GM19193 (cell line): Measurements from ENCODE around the gene ANKRD52.

Source experiments
- POLR2A ChIP-seq: IDR thresholded peaks from 4 replicates; pipeline ENCODE4 v1.6.1; 2011; ENCODE audit not compliant: insufficient read depth, insufficient read length; ENCODE audit errors: extremely low read depth

ANKRD52 gene

GRCh38 chr12:56258068-56258819, at the start of gene ANKRD52:
TSS of gene ANKRD52 (minus strand) at chr12:56258384. CDS start at chr12:56258269, 115 bp downstream.
- TF ChIP-seq POLR2A: peak; percentile 63

GRCh38 chr12:56307221-56307965, 49.2 kb upstream of the ANKRD52 start:
- TF ChIP-seq POLR2A: no peak

GRCh38 chr12:56304872-56305590, 46.8 kb upstream of the ANKRD52 start:
- no peak for TF ChIP-seq POLR2A

GRCh38 chr12:56304276-56304675, 46.1 kb upstream of the ANKRD52 start:
- TF ChIP-seq POLR2A: no peak

GRCh38 chr12:56300644-56301464, 42.7 kb upstream of the ANKRD52 start:
- no peak for TF ChIP-seq POLR2A

- peak; percentile 76 for TF ChIP-seq POLR2A
Observed at GRCh38 chr12:56299853-56300643, 41.9 kb upstream of the ANKRD52 start, which contains the start of gene CS. TSS of gene CS (minus strand) at chr12:56300330. CDS start at chr12:56300201, 129 bp downstream.

- no peak for TF ChIP-seq POLR2A
Observed at GRCh38 chr12:56299308-56299852, 41.2 kb upstream of the ANKRD52 start.

- TF ChIP-seq POLR2A: no peak
Observed at GRCh38 chr12:56298828-56299227, 40.6 kb upstream of the ANKRD52 start.

- no peak for TF ChIP-seq POLR2A
Observed at GRCh38 chr12:56297400-56297799, 39.2 kb upstream of the ANKRD52 start.

- no peak for TF ChIP-seq POLR2A
Observed at GRCh38 chr12:56296295-56296694, 38.1 kb upstream of the ANKRD52 start.

- TF ChIP-seq POLR2A: no peak
Observed at GRCh38 chr12:56293795-56294194, 35.6 kb upstream of the ANKRD52 start.

GRCh38 chr12:56288705-56289387, 30.7 kb upstream of the ANKRD52 start:
- no peak for TF ChIP-seq POLR2A
